ENCODE data around the gene XPO6.

Gene XPO6

DNA sequence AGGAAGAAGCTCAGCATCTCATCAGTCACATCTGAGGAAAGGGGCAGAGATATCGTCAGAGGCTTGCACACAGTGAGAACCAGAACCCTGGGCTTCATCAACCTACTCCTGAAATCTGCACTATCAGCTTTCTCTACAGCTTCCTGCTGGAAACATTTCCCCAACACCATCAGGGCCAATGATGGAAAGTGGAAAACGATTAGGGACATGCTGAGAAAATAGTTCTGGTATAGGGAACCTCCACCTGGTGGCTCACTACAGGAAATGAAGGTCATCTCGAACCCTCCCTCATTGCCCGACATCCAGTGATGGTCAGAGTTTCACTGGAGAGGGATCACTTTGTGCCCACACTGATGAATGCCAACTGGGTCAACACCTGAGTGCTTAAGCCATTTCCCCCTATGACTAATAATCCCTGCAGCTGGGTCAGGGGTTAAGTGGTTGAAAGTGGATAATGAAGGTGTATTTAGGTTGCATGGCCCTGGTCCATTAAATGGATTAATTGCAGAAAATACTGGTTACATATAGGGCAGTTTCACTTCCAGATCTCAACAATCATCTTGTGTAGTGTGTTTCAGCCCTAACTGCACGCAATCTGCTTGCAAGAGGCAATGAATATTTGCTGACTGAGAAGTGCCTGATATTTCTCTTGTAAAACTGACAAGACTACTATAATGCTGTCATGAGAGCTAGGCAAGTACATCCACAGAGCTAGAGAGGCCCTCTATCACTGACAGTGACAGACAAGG, 105.1 kb downstream of the XPO6 start:
- DNase-seq, result no peak

DNA sequence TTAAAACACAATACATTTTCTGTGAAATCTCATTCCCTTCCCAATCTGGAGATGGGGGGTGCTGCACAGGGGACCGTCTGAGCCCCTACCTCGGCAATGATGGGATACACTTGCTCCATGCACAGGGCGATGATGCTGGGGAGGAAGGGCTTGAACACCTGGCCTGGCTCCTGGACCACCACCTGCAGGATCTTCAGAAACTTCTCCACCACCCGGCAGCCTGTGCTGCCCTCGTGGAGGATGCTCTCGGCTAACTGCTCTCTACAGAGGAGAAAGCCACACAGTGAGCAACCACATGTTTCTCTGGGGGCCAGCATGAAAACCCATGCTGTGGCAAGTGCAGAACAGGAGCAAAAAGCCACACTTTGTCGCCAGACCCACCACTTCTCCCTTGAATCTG, 105.8 kb downstream of the XPO6 start:
- DNase-seq, result no peak

DNA sequence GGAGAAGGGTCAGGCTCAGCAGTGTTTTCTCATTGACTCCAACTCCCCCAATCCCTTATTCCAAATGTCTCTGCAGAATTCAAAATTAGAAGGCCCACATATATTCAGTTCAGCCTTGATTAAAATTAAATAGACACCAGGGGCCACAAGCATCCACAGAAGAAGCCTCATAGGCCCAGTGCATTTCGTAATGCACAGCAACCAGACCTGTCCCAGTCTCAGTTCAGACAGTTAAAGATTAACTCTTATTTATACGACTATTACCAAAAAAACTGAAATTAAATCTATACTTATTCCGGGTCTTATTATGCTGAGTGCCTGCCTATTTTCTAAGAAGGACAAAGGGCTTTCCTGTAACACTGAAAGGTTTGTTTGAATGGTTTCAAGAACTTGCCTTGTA, 106.5 kb downstream of the XPO6 start:
- DNase-seq, result no peak

DNA sequence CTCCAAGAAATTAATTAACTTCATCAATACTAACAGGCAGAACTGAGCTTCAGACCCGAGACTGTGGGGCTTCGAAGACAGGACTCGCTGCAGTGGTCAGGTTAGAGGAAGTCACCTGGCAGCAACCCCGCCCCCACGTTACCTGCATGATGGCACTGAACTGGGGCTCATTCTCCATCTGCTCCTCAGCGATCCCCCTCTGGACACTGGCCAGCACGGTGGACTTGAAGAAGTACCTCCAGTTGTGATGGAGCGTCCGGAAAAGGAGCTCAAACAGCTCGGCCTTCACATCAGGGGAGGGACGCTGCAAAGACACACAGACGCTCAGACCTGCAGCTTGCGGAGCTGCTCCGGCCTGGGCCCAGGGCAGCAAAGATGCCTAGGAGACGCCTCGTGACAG, 107.4 kb downstream of the XPO6 start:
- no peak for DNase-seq

DNA sequence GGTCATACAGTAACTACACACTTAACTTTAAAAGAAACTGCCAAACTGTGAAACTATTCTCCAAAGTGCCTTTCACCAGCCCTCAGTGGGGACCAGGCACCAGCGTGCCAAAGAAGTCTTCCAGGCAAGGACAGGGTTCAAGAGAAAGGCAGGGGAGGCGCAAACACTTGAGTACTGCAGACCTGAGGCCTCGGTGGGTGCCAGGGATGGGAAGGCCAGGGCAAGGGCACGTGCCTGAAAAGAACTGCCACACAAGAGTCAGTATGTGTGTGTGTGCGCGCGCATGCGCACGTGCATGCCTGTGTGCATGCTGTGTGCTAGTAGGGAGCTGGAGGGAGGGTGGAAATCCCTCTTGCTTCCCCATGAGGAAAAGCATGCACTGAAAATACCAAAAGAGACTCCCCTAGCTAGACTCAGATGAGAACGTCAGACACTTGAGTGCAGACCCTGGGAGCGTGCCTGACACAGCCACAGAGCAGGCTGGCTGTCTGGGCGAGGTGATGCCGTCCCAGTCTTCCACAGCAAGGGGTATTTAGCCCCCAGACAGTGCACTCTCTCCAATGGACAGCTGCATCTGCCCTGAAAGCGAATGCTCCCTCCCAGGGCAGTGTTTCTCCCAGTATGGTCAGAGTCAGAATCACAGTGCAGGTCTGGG, 108.1 kb downstream of the XPO6 start:
- DNase-seq, result no peak

DNA sequence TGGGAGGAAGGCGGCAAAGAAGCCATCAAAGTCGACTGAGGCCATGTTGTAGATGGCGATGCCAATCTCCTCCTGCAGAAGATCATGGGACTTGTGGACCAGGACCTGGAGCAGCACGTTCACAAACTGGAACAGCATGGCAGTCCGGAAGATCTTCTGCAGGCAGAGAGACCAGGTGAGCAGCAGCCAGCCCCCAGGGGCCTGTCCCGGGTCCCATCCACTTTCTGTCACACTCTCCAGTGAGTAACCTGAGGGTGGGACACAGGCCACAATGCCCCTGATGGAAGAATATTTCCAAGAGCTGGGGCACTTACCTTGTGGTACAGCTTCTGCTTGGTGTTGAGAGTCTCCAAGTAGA, 110.3 kb downstream of the XPO6 start:
- no peak for DNase-seq

DNA sequence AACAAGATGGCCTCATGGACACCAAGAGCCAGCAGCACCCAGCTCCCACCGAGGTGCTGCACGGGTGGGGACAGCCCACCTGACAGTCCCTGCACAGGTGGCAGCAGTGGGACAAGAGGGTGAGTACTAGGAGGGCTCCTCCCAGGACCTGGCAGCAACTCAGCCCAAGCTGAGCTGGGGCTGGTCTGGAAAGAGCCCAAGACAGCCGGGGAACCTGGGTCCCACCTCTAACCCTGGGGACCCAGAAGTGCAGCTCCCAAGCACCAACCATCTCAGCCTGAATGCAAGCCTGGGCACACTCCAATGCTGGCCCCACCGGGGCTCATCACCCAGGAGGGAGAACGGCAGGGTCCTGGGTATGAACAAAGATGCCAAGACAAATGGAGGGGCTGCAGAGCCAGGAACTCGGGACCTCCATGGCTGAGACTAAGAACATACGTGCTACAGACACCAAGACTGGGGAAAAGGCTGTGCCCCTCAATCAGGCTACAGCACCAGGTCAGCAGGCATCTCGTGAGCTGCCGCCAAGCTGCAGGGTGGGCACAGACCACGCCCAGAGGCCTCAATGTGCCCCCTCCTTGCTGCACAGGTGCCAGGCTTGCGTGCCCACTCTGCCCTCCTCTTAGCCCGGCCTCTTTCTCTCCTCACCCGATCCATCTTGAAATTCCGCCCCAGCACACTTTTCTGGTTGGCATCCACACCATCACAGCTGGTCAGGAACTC, 110.8 kb downstream of the XPO6 start:
- no peak for DNase-seq

DNA sequence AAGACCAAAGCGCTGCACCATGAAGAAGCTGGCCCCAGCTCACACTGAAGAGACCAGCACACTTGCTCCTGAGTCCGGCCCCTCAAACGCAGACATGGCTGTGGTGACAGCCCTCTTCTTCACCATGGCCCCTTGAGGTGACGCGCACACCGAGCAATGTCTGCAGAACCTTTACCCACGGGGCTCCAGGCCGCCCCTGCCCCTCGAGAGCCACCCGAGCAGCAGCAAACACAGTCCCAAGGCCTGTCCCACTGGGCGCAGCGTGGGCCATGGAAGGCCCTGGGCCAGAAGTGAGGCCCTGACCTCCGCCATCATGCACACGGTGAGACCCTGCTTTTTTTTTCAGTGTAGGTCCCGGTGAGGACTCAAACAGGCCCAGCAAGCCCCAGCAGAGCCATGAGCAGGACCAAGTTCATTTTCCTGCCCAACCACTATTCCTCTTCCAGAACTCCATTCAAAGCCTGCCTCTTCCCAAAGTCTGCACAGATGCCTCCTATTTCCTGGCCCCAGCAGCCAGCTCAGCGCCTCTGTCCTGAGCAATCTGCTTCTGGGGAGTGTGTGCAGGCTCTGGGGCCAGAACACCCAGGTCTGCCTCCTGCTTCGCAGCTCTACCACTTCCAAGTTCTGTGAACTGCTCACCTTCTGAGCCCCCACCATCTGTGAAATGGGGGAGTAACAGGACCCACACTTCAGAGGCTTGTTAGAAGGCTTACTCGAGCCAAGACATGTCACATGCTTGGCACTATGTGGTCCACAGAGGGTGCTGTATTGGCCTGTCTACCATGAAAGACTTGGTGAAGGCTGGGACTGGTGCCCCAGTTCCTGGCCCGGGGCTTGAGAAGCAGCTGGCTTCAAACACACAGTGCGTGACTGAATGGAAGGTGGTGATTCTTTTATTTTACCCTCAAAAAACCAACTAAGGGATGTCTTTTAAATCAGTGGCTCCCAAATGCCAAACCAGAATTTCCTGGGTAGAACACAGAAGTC, 112.5 kb downstream of the XPO6 start:
- no peak for DNase-seq

DNA sequence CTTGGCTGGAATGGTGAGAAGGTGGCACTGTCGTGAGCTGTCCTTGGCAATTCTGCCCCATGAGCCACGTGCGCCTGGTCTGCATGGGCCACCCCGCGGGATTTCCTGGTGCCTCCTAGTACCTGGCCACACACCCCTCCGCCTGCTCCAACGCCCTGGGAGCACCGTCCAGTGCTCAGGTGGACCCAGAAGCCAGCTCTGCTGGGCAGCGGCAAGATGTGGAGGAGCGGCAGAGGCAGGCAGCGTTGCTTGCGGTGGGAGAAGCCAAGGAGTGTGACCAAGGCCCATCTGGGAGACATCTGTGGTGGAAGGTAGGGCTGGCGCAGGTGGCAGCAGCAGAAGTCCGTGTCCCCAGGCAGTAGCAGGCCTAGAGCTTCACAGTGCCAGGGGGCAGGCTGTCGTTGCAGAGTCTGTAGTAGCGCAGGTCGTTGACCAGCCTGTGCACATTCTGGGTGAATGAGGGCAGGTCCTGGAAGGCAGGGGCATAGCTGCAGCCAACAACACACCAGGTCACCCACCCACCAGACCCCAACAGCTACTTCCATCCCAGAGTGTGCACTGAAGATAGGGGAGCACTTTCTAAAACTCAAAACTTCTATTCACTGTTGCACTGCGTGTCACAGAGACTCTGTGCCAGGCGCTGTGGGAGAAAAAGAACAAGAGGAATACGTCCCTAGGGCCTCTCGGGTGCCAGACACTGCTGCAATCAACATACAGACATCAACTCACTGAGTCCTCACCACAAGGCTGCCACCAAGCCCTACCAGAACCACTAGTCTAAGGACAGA, 113.4 kb downstream of the XPO6 start:
- no peak for DNase-seq

DNA sequence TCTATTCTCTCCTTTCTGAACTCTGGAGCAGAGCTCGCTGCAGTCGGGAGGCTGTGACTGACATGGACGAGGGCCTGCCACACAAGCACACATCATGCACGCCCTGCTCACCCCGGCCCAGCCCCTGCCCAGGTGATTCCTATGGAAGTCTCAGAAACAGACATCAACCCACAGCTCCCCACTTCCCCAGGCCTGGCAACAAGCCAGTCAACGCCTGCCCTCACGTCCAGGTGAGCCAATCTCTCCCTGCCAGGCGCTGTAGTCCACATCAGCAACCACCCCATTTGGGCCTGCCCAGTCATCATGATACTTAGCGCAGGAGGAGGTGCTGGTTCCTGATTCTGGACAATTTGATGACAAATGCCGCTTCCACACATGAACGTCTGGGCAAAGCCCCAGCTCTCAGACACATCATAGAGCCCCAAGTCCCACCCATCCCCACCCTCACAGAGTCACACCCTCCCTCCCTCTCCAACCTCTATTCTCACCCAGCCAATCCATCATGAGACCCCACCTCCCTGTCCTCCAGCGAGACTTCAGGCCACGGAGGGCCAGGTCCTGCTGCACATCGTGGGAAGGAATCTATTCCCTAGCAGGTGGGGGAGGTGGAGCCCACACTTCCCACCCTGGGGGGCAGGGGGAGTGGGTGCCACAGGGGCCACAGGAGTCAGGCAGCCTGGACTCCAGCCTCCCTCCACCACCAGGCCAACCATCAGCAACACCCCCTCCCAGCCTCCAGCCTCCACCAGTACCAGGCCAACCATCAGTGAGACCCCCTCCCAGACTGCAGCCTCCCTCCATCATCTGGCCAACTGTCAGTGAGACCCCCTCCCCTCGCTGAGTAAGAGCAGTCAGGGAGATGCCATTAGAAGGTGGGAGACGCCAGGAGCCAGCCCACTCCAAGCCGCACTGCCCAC, 114.5 kb downstream of the XPO6 start:
- no peak for DNase-seq

DNA sequence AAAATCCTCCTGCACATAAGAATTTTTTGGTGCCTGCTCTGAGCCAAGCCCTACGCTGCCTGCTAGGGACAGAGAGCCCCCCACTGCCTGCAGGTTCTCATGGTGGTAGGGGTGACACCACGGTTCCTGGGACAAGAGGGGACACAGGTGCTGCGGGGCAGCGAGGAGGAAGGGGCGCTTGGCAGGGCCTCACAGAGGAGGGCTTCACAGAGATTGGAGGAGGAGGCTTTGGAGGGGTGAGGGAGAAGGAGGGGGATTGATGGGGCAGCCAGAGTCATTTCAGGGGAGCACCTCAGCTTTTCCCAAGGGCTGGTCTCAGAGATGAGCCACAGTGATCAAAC, 118.4 kb downstream of the XPO6 start:
- DNase-seq, result no peak

DNA sequence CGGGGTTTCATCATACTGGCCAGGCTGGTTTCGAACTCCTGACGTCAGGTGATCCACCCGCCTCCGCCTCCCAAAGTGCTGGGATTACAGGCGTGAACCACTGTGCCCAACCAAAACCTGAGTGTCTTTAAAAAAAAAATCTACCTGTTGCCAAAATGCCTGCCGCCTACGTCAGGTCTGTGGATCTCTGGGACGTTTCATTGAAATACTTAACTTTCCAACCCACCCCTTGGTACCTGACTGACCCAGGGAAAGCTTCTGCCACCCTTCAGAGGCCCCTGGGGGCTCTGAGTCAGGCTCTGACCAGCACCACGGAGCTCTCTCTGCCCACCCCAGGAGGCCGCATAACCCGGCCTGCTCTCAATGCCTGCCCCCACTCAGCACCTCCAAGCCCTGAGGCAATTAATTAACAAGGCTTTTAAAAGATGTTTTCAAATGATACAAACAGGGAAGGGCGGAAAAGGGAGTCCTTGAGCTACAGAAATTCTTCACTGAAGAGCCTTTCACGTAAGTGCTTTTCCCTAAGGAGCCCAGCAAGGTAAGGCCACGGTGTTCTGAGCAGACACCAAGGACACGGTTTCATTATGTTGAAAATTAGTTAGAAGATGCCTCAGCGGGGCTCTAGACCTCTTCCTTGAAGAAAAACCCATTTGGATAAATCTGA, 118.9 kb downstream of the XPO6 start:
- DNase-seq, result no peak

DNA sequence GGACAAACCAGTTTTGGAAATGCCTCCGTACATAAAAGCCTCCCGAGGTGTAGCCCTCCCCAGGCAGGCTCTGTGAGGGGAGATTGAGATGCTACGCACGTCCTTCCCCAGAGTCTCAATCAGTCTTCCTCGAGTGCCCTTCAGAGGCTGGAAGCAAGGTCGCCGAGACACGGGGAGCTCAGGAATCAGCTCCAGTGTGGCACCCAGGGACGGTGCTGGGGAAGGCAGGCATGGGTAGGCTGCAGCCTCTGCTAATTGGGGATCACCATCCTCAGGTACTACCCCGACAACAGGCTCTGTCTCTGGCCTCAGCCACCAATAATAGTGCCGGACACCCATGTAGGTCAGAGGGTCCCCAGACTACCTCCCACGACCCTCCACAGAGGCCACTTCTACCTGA, 120.1 kb downstream of the XPO6 start:
- no peak for DNase-seq

DNA sequence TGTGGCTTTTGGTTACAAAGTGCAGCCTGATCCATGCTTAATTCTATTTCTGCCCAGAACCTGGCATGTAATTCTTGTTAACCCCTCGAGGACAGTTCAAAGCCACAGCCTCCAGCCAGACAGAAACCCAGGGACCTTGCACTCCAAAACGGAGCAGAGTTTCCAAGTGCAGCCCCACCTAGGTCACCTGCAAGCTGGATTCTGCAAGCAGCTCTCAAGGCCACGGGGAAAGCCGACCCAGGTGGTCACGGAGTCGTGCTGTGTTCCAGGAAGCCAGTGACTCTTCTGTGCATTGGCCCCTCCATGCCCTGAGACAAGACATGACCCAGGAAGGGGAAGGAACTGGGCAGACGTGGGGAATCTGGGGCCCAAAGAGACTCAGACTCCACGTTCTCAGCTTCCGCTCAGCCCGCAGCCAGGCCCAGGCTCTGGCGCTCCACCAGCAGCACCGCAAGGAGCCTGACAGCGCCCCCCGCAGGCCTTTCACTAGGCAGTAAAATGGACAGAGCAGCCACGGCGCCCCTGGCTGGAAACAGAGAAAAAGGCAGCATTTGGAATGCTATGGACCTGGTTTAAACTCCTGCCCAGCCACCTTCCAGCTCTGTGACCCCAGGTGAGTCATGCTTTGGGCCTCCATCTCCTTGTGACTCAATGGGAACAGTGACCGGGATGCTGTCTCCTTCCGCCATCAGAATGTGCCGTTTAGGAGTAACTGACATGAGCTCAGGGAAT, 121.0 kb downstream of the XPO6 start:
- no peak for DNase-seq

DNA sequence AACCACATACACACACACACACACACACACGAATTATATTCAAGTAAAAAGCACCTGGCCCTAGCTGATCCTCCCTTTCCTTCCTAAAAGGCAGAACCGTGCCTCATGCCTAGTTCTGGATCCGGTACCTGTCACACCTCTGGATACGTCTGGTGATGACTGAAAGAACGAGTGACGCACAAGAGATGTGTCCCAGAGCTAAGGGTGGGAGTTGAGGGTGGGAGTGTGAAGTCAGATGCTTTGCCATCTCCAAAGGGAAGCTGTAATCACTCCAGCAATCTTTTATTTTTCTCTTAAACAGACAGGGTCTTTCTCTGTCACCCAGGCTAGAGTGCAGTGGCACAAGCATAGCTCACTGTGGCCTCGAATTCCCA, 121.8 kb downstream of the XPO6 start:
- DNase-seq, result no peak

DNA sequence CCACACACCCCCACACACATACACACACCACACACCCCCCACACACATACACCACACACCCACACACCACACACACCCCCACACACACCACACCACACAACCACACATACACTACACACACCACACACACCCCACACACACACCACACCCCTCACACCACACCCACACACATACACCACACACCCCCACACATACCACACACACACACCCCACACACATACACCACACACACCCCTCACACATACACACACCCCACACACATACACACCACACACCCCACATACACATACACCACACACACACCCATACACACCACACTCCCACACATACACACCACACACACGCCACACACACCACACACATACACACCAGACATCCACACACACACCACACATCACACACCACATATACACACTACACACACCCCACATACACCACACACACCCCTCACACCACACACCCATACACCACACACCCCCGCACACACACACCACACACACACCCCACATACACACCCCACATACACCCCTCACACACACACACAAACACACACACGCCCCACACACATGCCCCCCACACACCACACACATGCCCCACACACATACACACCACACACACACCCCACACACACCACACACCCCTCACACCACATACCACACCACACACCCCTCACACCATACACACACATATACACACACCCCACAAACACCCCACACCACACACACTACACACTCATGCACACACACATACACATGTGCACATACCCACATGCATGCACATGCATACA, 122.4 kb downstream of the XPO6 start:
- DNase-seq, result no peak

DNA sequence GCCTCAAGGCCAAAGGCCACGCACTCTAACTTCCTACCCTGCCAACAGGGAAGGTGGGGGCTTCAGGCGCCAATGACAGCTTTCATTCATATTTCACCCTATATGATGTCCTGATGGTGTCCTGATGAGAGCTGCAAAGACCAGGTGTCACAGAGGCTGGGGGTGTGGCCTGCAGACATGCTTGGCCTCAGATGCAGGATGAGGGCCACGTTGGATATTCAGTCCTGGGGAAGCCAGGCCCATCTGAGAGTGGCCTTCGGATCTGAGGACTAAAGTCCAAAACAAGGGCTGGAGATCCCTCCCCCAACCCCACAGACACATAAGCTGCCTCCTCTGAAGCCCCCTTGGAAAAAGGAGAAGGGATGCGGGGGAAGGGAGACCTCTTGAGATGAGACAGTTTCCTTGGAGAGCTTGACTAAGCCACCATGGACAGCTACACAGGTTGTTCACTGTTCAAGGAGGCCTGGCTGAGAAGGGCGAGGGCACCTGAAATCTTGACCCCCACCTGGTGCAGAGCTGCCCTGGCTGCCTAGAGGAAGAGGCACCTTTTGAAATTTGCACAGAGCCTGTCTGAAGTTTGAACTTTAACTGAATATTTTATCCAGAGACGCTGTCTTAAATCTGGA, 124.0 kb downstream of the XPO6 start:
- no peak for DNase-seq

DNA sequence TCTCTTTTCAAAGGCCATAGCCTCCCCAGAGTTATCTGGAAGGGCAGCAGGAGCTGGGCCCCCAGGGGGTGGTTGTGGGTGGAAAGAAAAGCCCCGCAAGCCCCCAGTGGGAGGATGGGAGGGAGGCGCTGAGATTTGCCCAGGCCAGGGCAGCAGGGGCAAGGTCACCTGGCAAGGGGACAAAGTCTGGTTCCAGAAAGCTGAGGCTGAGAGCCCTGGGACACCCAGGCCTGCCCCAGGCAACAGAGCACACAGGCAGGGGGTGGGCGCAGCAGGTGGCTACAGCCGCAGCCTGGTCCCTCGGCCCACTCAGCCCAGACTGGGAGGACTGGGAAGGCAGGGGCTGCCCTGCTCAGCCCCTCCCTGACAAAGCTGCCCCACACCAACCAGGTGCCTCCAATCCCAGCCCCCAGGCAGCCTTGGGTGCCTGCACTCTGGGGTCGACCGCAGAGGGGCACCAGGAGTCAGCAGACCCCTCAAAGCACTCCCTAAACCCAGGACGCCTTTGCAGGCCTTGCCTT, 124.6 kb downstream of the XPO6 start:
- no peak for DNase-seq
